K562 (cell line): ENCODE data around the gene EPHB3. TPM values are rescaled to one million over a fixed set of nuclear protein-coding genes. Genes with fewer than 3 reads are reported as not detected.

Experiments
- ATAC-seq: fragments of 200-7000 bp; cut with Tn5 transposase; 3 replicates; pipeline ENCODE4 v1.9.1; 2020; ENCODE audit warnings: moderate library complexity
- BruUV-seq: library from RNA; stranded (reverse); fragments of 400-500 nt; replicated peaks from 2 replicates; lab custom pipeline; 2021; lab: Mats Ljungman, UMichigan
- CTCF ChIA-PET: fragments of 300-600 bp; formaldehyde crosslinking; extraction: SDS; loops from one replicate; lab custom pipeline; 2021; ENCODE audit warnings: low intra/inter-chr PET ratio; lab: Yijun Ruan, JAX
- POLR2A ChIA-PET: fragments of 300-600, 350-650 bp; sonication (Branson Sonifier 250); formaldehyde crosslinking; extraction: SDS; loops from one replicate; lab custom pipeline; 2021; ENCODE audit warnings: antibody characterized with exemption, inconsistent platforms; lab: Yijun Ruan, JAX
- DNase-seq, 4 experiments: peaks; one replicate each; pipeline versions ENCODE4 v3.0.0 to v3.0.0-alpha.2; 2011 to 2018; ENCODE audit warnings: low spot score in 3 of 4, mixed read lengths in 3 of 4; ENCODE audit errors: extremely low read depth in 1 of 4
- FAIRE-seq: peaks from 2 replicates; lab custom pipeline; 2011; peaks lifted over from hg19 to GRCh38; lab: Jason Lieb, UNC
- H2AFZ ChIP-seq: 2 replicates; pipeline ENCODE4 v1.6.0; 2011; ENCODE audit warnings: low read depth, low read length, control low read depth, inconsistent platforms
- H3K27ac ChIP-seq: fragments of 200-600 bp; 3 replicates; pipeline ENCODE4 v1.8.0; 2011; ENCODE audit warnings: low read depth, mild to moderate bottlenecking, control low read depth, inconsistent platforms, low read length, moderate library complexity, mixed read lengths; ENCODE audit errors: extremely low read depth
- H3K27me3 ChIP-seq, 2 experiments: fragments of 300-600 bp in 1 of 2; 2 replicates in 1 of 2; 3 replicates in 1 of 2; pipeline versions ENCODE4 v1.6.0 to v1.8.0; 2011; ENCODE audit warnings: inconsistent platforms in 2 of 2, low read length in 2 of 2, mild to moderate bottlenecking in 1 of 2, mixed read lengths in 1 of 2, moderate library complexity in 1 of 2; ENCODE audit not compliant: control insufficient read depth in 2 of 2, insufficient read depth in 2 of 2
- H3K36me3 ChIP-seq: fragments of 300-600 bp; 3 replicates; pipeline ENCODE4 v1.8.0; 2011; ENCODE audit warnings: mild to moderate bottlenecking, low read length, inconsistent platforms; ENCODE audit not compliant: control insufficient read depth, insufficient read depth
- H3K4me1 ChIP-seq, 2 experiments: fragments of 200-600 bp in 1 of 2; replicated peaks in 1 of 2; 2 replicates in 1 of 2; 3 replicates in 1 of 2; pipeline versions ENCODE4 v1.5.1 to v1.8.0; 2011; ENCODE audit warnings: inconsistent platforms in 2 of 2, low read length in 2 of 2, mild to moderate bottlenecking in 1 of 2, mixed read lengths in 1 of 2, moderate library complexity in 1 of 2; ENCODE audit not compliant: control insufficient read depth in 2 of 2, insufficient read depth in 2 of 2
- H3K4me2 ChIP-seq: 2 replicates; pipeline ENCODE4 v1.6.1; 2011; ENCODE audit warnings: low read length, control low read depth, inconsistent platforms, mixed read lengths; ENCODE audit not compliant: insufficient read depth
- H3K4me3 ChIP-seq: fragments of 200-600 bp; sonication (generic), shearing (Covaris generic); 2 replicates; pipeline ENCODE4 v1.5.1; 2016; ENCODE audit warnings: control low read depth, inconsistent platforms
- H3K79me2 ChIP-seq: fragments of 200-600 bp; 3 replicates; pipeline ENCODE4 v1.8.0; 2011; ENCODE audit warnings: low read length, inconsistent platforms; ENCODE audit not compliant: control insufficient read depth, insufficient read depth
- H3K9ac ChIP-seq, 2 experiments: 2 replicates each; pipeline versions ENCODE4 v1.6.0 to v1.6.1; 2011; ENCODE audit warnings: low read depth in 2 of 2, low read length in 2 of 2, control low read depth in 1 of 2, inconsistent platforms in 1 of 2, mild to moderate bottlenecking in 1 of 2, mixed read lengths in 1 of 2; ENCODE audit not compliant: insufficient read depth in 1 of 2
- H3K9me1 ChIP-seq: one replicate; pipeline ENCODE4 v1.6.0; 2011; ENCODE audit warnings: inconsistent platforms, mild to moderate bottlenecking, low read length, moderate library complexity; ENCODE audit not compliant: control insufficient read depth, insufficient read depth
- H3K9me3 ChIP-seq: replicated peaks from 2 replicates; pipeline ENCODE4 v1.5.1; 2011; ENCODE audit warnings: low read depth, low read length, inconsistent platforms; ENCODE audit not compliant: control insufficient read depth, insufficient read depth
- H4K20me1 ChIP-seq: replicated peaks from 2 replicates; pipeline ENCODE4 v1.6.1; 2011; ENCODE audit warnings: low read length, inconsistent platforms, mixed read lengths; ENCODE audit not compliant: control insufficient read depth, insufficient read depth
- E2F1 ChIP-seq: sonication (generic); formaldehyde crosslinking; IDR thresholded peaks from 2 replicates; pipeline ENCODE4 v1.8.1; 2023; ENCODE audit warnings: mild to moderate bottlenecking, missing genetic modification reagents, moderate library complexity
- KLF1 ChIP-seq: fragments of 450-650 bp; IDR thresholded peaks from 2 replicates; pipeline ENCODE4 v1.6.1; 2016; ENCODE audit warnings: missing genetic modification characterization, missing compliant biosample characterization
- MXI1 ChIP-seq: IDR thresholded peaks from 2 replicates; pipeline ENCODE4 v1.6.1; 2011; ENCODE audit warnings: low read depth, mild to moderate bottlenecking, improper control_type of control experiment, low read length
- SIX5 ChIP-seq, 2 experiments: IDR thresholded peaks; 2 replicates each; pipeline ENCODE4 v1.6.1; 2011; ENCODE audit warnings: low read length in 2 of 2, borderline replicate concordance in 1 of 2, low read depth in 1 of 2, mild to moderate bottlenecking in 1 of 2, moderate library complexity in 1 of 2; ENCODE audit not compliant: insufficient read depth in 1 of 2
- U2AF1 ChIP-seq: fragments of 200-400 bp; formaldehyde crosslinking; optimal IDR thresholded peaks from 2 replicates; pipeline ENCODE3; 2017; ENCODE audit warnings: mild to moderate bottlenecking, low read depth, low read length, moderate library complexity
- WGBS: fragments of 100-300 bp; shearing (Covaris generic); methylation state at CpG from one replicate; pipeline ENCODE4 v1.1.6; 2016; ENCODE audit warnings: low coverage, mixed read lengths; ENCODE audit not compliant: insufficient coverage; ENCODE audit errors: missing lambda C conversion rate; 5-methylcytosine and 5-hydroxymethylcytosine counted together
- in situ Hi-C: fragments of 300-500 bp; cut with MboI; formaldehyde crosslinking; loops from 4 replicates; pipeline ENCODE4 v1.15.0; 2018; ENCODE audit warnings: inconsistent platforms, mixed read lengths
- intact Hi-C: fragments of 100-400 bp; cut with micrococcal nuclease; formaldehyde crosslinking; loops from 2 replicates; pipeline ENCODE4 v1.14.2; 2022
- polyA plus RNA-seq, 8 experiments: library from polyadenylated mRNA; depleted of rRNA in 4 of 8; stranded (reverse) in 5 of 8; unstranded in 3 of 8; fragments of >200 nt; fragmentation: Nextera tagmentation in 2 of 8; fragmentation: Illumina TruSeq in 1 of 8; extraction: Ambion mirVana in 2 of 8; extraction: Trizol in 1 of 8; gene quantifications; 2 replicates each; pipeline versions ENCODE4 v1.2.1 to v1.2.3, GENCODE V29; 2011 to 2014; ENCODE audit warnings: inconsistent platforms in 1 of 8, missing spikeins in 1 of 8
- total RNA-seq, 7 experiments: library from RNA; depleted of rRNA in 6 of 7; stranded (reverse); fragments of >200 nt in 6 of 7; fragmentation: Illumina TruSeq in 2 of 7; extraction: Trizol in 2 of 7; gene quantifications; 2 replicates each; pipeline versions ENCODE4 v1.2.1 to v1.2.3, GENCODE V29; 2011 to 2021; ENCODE audit warnings: low replicate concordance in 1 of 7

The EPHB3 gene
- total and polyA plus RNA-seq, 9 of the 15 experiments (the other 6 are each of a cell fraction or from before 2014, with no cell fraction given) = not detected

- FAIRE-seq = no peak
- WGBS = 1% methylated on average over 14 of the region's 14 CpGs
- H3K9ac ChIP-seq = no peak overlapping the region
- POLR2A ChIA-PET = interaction anchor here (0.6 to 0.9 kb wide), 3 partner anchors 12 to 213 kb away, joined by 3 read pairs; no protein-coding TSS in a partner anchor
- H3K4me2 ChIP-seq = no peak overlapping the region
- TF ChIP-seq E2F1 (CRISPR knock-in tag) (no peak), U2AF1 (no peak), MXI1 (no peak), SIX5 (IDR thresholded peaks at IDR 0.05; ENCODE audit: borderline replicate concordance in 1 of 2, insufficient read depth in 1 of 2, low read depth in 1 of 2, low read length in 2 of 2) (no peak), KLF1 (no peak)
- TF ChIP-seq, all 486 proteins: peak for 0
- Histone ChIP-seq H2AFZ (no peak overlapping the region), H3K4me1 (peaks cover 0 to 22% of the 10 kb centered on the region in 2 experiments; a peak in 2 of 5 replicates), H3K9me1 (no peaks in the 10 kb centered on the region), H4K20me1 (0 out of 2 replicates have a peak, but pooled peaks cover 8% of the 10 kb centered on the region), H3K79me2 (no peaks in the 10 kb centered on the region), H3K9me3 (no peaks in the 10 kb centered on the region), H3K4me3 (no peak overlapping the region), H3K36me3 (no peaks in the 10 kb centered on the region), H3K27ac (no peak overlapping the region), H3K27me3 (peaks cover 42 to 82% of the 10 kb centered on the region in 2 experiments)
- in situ Hi-C loops (no loop called here), intact Hi-C loops (no loop called here)
- CTCF ChIA-PET = no interaction called here
- no TSS peak for BruUV-seq
- ATAC-seq (no peak), DNase-seq (no peak)
Measured at GRCh38 chr3:184565421-184566211, 4.0 kb downstream of the EPHB3 start.
